Brain pericyte (primary cell): ENCODE data around the gene RPN1.

Experiments
- DNase-seq: peaks from one replicate; pipeline ENCODE4 v3.0.0-alpha.2; 2012; ENCODE audit warnings: low read depth, low spot score

Gene RPN1

DNA sequence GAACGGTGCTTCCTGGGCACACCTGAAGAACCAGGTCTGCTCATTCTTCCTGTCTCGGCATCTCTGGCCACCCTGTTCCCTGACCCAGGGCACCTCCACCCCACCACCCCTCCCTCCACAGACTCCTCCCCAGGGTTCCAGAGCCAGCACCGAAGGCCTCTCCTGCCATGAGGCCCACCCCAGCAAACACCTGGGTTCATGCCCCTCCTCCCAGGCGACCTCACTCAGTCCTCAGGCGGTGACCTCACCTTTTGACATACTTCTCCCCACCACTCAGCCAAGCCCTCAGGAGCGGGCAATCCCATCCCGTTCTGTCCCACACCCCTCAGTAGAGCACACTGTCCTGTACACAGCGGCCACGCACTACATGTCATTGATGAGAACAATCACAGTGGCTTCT, 72.3 kb downstream of the RPN1 start:
- no peak for DNase-seq

GRCh38 chr3:128577711-128578110, 72.9 kb downstream of the RPN1 start:
- DNase-seq = no peak

- no peak for DNase-seq
Measured at GRCh38 chr3:128576290-128576689, 74.3 kb downstream of the RPN1 start.

DNA sequence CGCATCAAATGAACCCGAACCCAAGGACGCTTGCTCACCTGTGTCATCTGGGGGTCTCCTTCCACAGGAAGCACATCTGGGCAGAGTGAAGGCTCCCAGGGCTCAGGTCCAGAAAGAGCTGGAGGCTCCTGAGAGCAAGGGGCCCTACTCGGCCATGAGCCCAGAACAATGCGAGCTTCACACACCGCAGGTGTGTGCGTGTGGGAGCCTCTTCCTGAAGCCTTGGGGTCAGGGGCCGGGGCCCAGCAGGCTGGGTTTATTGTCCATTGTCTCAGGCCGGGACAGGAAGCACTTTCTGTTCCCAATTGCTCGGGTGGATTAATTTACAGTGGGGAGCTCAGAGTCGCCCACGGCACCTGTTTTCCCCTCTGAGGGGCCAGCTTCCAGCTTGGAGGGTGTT, 74.8 kb downstream of the RPN1 start:
- DNase-seq = no peak

DNA sequence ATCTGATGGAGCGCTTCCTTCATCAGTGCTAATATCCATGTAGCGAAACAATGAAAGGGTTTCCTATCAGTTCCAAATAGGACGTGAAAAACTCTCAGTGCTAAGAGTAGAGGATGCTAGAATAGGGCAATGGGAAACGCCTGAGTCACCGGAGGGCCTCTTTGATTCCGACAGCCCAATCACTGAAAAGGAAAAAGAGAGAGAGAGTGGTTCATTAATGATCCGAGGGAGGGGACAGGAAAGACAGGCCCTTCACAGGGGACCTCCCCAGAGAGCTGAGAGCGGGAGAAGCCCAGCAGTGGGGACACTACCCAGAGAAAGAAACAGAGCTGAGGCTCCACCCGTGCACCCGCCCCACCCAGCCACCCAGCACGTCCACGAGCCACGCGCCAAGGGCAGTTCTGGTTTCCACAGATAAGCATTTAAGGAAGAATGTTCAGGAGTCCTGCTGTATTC, 76.9 kb downstream of the RPN1 start:
- DNase-seq = no peak

DNA sequence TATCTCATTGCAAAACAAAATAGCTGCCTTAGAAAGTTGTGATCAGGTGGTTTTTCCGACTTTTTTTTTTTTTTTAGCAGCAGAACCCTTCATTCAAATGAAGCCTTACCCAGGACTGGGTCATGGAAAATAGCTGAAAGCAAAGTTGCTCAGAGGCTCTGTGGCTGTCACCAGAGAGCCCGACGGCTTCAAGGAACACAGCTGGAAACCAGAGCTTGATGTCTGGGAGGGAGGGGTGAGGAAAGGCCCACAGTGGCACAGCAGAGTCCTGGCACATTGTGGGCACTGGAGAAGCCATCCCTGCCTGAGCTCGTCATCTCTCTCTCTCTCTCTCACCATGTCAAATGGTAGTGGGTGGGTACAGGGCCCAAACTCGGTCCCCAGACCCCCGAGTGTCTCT, 77.5 kb downstream of the RPN1 start:
- DNase-seq = no peak

DNA sequence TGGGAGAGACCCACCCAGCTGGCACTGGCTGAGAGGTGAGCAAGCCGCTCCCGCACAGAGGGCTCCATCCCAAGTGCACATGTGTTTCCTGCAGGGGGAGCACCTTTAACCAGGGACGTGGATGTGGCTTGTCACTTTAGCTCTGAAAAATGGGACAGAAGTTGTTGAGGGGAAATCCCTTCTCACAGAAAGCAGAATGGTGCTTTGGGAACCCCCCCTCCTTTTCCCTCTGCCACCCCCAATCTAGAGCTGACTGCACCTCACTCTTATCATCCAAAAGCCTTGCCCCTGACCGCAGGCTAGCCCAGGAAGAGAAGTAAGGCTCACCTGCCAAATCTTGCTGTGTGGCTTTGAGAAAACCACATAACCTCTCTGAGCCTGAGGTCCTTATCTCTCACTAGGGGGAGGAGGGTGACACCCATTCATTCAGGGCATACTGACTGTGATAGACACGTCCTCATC, 77.9 kb downstream of the RPN1 start:
- DNase-seq = no peak

- no peak for DNase-seq
Measured at GRCh38 chr3:128572013-128572412, 78.6 kb downstream of the RPN1 start.
